WTC11 (cell line): ENCODE data around the gene PHOSPHO1. TPM values are rescaled to one million over a fixed set of nuclear protein-coding genes. Genes with fewer than 3 reads are reported as not detected.

Experiments used
- ATAC-seq: fragments of 200-7000 bp; cut with Tn5 transposase; 2 replicates; pipeline ENCODE4 v1.10.0; 2021; ENCODE audit warnings: mild to moderate bottlenecking, moderate library complexity
- CTCF ChIA-PET: fragments of 300-600 bp; sonication (Branson Sonifier 250); formaldehyde crosslinking; loops from one replicate; lab custom pipeline; 2021; ENCODE audit warnings: antibody characterized with exemption; lab: Charles Lee
- POLR2A ChIA-PET: fragments of 350-600 bp; sonication (Branson Sonifier 250); formaldehyde crosslinking; loops from one replicate; lab custom pipeline; 2021; ENCODE audit warnings: antibody characterized with exemption; lab: Charles Lee
- DNase-seq: peaks from one replicate; pipeline ENCODE4 v3.0.0; 2021; ENCODE audit warnings: low spot score
- H3K27ac Mint-ChIP-seq: 2 replicates; pipeline ENCODE4 v1.8.0; 2021; ENCODE audit warnings: mixed read lengths
- H3K27me3 Mint-ChIP-seq: 2 replicates; pipeline ENCODE4 v1.8.0; 2021; ENCODE audit warnings: low read depth, mild to moderate bottlenecking, moderate library complexity, mixed read lengths
- H3K36me3 Mint-ChIP-seq: 2 replicates; pipeline ENCODE4 v1.8.0; 2021; ENCODE audit warnings: mixed read lengths
- H3K4me1 Mint-ChIP-seq: 2 replicates; pipeline ENCODE4 v1.8.0; 2022; ENCODE audit warnings: mixed read lengths
- H3K4me3 Mint-ChIP-seq: 2 replicates; pipeline ENCODE4 v1.8.0; 2021; ENCODE audit warnings: mild to moderate bottlenecking, moderate library complexity, mixed read lengths
- H3K9me3 Mint-ChIP-seq: 2 replicates; pipeline ENCODE4 v1.8.0; 2021; ENCODE audit warnings: mixed read lengths
- AR ChIP-seq: fragments of 250-450 bp; sonication (Bioruptor Pico); IDR thresholded peaks from 2 replicates; pipeline ENCODE4 v1.9.0; 2021; ENCODE audit warnings: mild to moderate bottlenecking
- CBFB ChIP-seq: sonication (generic); formaldehyde crosslinking; IDR thresholded peaks from 2 replicates; pipeline ENCODE4 v1.8.1; 2022; ENCODE audit warnings: mild to moderate bottlenecking, low read depth, missing genetic modification reagents
- E2F5 ChIP-seq: sonication (generic); formaldehyde crosslinking; IDR thresholded peaks from 2 replicates; pipeline ENCODE4 v1.8.1; 2022; ENCODE audit warnings: mild to moderate bottlenecking, moderate library complexity, missing genetic modification reagents
- ETV6 ChIP-seq: sonication (generic); formaldehyde crosslinking; IDR thresholded peaks from 2 replicates; pipeline ENCODE4 v1.8.1; 2022; ENCODE audit warnings: mild to moderate bottlenecking, missing genetic modification reagents
- FOXP1 ChIP-seq: sonication (generic); formaldehyde crosslinking; IDR thresholded peaks from 2 replicates; pipeline ENCODE4 v1.8.0; 2022; ENCODE audit warnings: missing genetic modification reagents, mild to moderate bottlenecking, moderate library complexity, borderline replicate concordance
- GRHL2 ChIP-seq: fragments of 250-450 bp; sonication (Bioruptor Pico); IDR thresholded peaks from 2 replicates; pipeline ENCODE4 v1.8.0; 2022; ENCODE audit warnings: mild to moderate bottlenecking, moderate library complexity; ENCODE audit not compliant: insufficient replicate concordance, severe bottlenecking
- HMGA2 ChIP-seq: fragments of 250-450 bp; sonication (Bioruptor Pico); IDR thresholded peaks from 2 replicates; pipeline ENCODE4 v1.4.0; 2021; ENCODE audit warnings: mild to moderate bottlenecking, moderate library complexity
- JAZF1 ChIP-seq: fragments of 250-450 bp; sonication (Bioruptor Pico); IDR thresholded peaks from 2 replicates; pipeline ENCODE4 v1.9.0; 2021; ENCODE audit warnings: moderate library complexity, mild to moderate bottlenecking, inconsistent platforms
- JUN ChIP-seq: sonication (generic); formaldehyde crosslinking; IDR thresholded peaks from 2 replicates; pipeline ENCODE4 v1.8.0; 2023; ENCODE audit warnings: mild to moderate bottlenecking, missing genetic modification reagents
- MXD4 ChIP-seq: fragments of 250-450 bp; sonication (Bioruptor Pico); IDR thresholded peaks from 2 replicates; pipeline ENCODE4 v1.8.0; 2021; ENCODE audit warnings: mild to moderate bottlenecking, moderate library complexity, borderline replicate concordance
- STAT6 ChIP-seq: sonication (generic); formaldehyde crosslinking; conservative IDR thresholded peaks from 2 replicates; pipeline ENCODE4 v1.8.1; 2023; ENCODE audit warnings: mild to moderate bottlenecking, low read depth, missing genetic modification reagents, moderate library complexity
- ZNF138 ChIP-seq: sonication (generic); formaldehyde crosslinking; conservative IDR thresholded peaks from 2 replicates; pipeline ENCODE4 v1.8.1; 2022; ENCODE audit warnings: mild to moderate bottlenecking, moderate library complexity, missing genetic modification reagents
- ZNF416 ChIP-seq: fragments of 250-450 bp; sonication (Bioruptor Pico); IDR thresholded peaks from 2 replicates; pipeline ENCODE4 v1.9.0; 2021; ENCODE audit warnings: mild to moderate bottlenecking, inconsistent platforms
- total RNA-seq: library from RNA; stranded (reverse); gene quantifications from 3 replicates; pipeline ENCODE4 v1.2.3, GENCODE V29; 2021
- TF ChIP-seq, protein P1 (sequence below): fragments of 250-450 bp; sonication (Bioruptor Pico); IDR thresholded peaks from 2 replicates; pipeline ENCODE4 v2.1.2; 2022; ENCODE audit warnings: mild to moderate bottlenecking, moderate library complexity
- TF ChIP-seq, protein P2 (sequence below): sonication (generic); formaldehyde crosslinking; IDR thresholded peaks from 2 replicates; pipeline ENCODE4 v1.8.1; 2023; ENCODE audit warnings: mild to moderate bottlenecking, moderate library complexity, missing genetic modification reagents
- TF ChIP-seq, protein P3 (sequence below): sonication (generic); formaldehyde crosslinking; IDR thresholded peaks from 2 replicates; pipeline ENCODE4 v1.8.0; 2022; ENCODE audit warnings: mild to moderate bottlenecking, missing genetic modification reagents
- TF ChIP-seq, protein P4 (sequence below): fragments of 250-450 bp; sonication (Bioruptor Pico); IDR thresholded peaks from 2 replicates; pipeline ENCODE4 v1.9.0; 2021; ENCODE audit warnings: mild to moderate bottlenecking
- TF ChIP-seq, protein P5 (sequence below): fragments of 250-450 bp; sonication (Bioruptor Pico); IDR thresholded peaks from 2 replicates; pipeline ENCODE4 v1.8.0; 2021; ENCODE audit warnings: mild to moderate bottlenecking

PHOSPHO1 gene
- total RNA-seq, 1 experiment from 2014 or later = 0.81 TPM

DNA sequence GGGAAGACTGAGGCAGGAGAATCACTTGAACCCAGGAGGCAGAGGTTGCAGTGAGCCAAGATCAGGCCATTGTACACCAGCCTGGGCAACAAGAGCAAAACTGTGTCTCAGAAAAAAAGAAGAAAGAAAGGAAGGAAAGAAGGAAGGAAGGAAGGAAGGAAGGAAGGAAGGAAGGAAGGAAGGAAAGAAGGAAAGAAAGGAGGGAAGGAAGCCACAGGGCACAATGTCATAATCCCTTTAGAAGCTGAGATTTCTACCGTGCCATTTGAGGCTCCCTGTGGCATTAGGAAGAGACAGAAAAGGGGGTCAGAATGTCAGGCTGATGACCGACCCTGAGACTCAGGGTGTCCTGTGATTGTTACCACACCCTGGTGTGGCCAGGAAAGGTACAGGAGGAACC lies 26.8 kb downstream of the PHOSPHO1 start:
- no peak for DNase-seq
- Mint-ChIP-seq H3K36me3 (no peaks in the 10 kb centered on the region), H3K9me3 (no peaks in the 10 kb centered on the region), H3K4me3 (no peak overlapping the region), H3K4me1 (peaks cover 1% of the 10 kb centered on the region; the same call in 1 of the 2 replicates), H3K27ac (no peak overlapping the region), H3K27me3 (peaks cover 15% of the 10 kb centered on the region)
- TF ChIP-seq, protein P1, sequence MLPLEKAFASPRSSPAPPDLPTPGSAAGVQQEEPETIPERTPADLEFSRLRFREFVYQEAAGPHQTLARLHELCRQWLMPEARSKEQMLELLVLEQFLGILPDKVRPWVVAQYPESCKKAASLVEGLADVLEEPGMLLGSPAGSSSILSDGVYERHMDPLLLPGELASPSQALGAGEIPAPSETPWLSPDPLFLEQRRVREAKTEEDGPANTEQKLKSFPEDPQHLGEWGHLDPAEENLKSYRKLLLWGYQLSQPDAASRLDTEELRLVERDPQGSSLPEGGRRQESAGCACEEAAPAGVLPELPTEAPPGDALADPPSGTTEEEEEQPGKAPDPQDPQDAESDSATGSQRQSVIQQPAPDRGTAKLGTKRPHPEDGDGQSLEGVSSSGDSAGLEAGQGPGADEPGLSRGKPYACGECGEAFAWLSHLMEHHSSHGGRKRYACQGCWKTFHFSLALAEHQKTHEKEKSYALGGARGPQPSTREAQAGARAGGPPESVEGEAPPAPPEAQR (CRISPR knock-in tag) = no peak
- TF ChIP-seq AR (CRISPR knock-in tag) (no peak), MXD4 (CRISPR knock-in tag) (no peak), ETV6 (CRISPR knock-in tag) (no peak), ZNF138 (no peak), FOXP1 (no peak), E2F5 (no peak), GRHL2 (CRISPR knock-in tag) (no peak), STAT6 (CRISPR knock-in tag) (no peak), JUN (no peak), HMGA2 (CRISPR knock-in tag) (no peak), ZNF416 (CRISPR knock-in tag) (no peak), CBFB (CRISPR knock-in tag) (no peak), JAZF1 (no peak)
- TF ChIP-seq, protein P2, sequence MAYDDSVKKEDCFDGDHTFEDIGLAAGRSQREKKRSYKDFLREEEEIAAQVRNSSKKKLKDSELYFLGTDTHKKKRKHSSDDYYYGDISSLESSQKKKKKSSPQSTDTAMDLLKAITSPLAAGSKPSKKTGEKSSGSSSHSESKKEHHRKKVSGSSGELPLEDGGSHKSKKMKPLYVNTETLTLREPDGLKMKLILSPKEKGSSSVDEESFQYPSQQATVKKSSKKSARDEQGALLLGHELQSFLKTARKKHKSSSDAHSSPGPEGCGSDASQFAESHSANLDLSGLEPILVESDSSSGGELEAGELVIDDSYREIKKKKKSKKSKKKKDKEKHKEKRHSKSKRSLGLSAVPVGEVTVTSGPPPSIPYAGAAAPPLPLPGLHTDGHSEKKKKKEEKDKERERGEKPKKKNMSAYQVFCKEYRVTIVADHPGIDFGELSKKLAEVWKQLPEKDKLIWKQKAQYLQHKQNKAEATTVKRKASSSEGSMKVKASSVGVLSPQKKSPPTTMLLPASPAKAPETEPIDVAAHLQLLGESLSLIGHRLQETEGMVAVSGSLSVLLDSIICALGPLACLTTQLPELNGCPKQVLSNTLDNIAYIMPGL (CRISPR knock-in tag) = no peak
- TF ChIP-seq, protein P3, sequence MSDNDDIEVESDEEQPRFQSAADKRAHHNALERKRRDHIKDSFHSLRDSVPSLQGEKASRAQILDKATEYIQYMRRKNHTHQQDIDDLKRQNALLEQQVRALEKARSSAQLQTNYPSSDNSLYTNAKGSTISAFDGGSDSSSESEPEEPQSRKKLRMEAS (CRISPR knock-in tag) = no peak
- TF ChIP-seq, protein P4, sequence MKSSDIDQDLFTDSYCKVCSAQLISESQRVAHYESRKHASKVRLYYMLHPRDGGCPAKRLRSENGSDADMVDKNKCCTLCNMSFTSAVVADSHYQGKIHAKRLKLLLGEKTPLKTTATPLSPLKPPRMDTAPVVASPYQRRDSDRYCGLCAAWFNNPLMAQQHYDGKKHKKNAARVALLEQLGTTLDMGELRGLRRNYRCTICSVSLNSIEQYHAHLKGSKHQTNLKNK (CRISPR knock-in tag) = no peak
- TF ChIP-seq, protein P5, sequence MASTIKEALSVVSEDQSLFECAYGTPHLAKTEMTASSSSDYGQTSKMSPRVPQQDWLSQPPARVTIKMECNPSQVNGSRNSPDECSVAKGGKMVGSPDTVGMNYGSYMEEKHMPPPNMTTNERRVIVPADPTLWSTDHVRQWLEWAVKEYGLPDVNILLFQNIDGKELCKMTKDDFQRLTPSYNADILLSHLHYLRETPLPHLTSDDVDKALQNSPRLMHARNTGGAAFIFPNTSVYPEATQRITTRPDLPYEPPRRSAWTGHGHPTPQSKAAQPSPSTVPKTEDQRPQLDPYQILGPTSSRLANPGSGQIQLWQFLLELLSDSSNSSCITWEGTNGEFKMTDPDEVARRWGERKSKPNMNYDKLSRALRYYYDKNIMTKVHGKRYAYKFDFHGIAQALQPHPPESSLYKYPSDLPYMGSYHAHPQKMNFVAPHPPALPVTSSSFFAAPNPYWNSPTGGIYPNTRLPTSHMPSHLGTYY = no peak
- CTCF ChIA-PET = interaction anchor here (0.7 kb wide), 1 partner anchor 568 kb away, joined by 3 read pairs; no protein-coding TSS in a partner anchor
- no peak for ATAC-seq
- POLR2A ChIA-PET = no interaction called here
